HepG2 (cell line): ENCODE results near the gene CDK6. TPM values are rescaled to one million over a fixed set of nuclear protein-coding genes. Genes with fewer than 3 reads are reported as not detected.

ENCODE experiments used
- ATAC-seq: fragments of 200-7000 bp; cut with Tn5 transposase; 3 replicates; pipeline ENCODE4 v1.9.1; 2020; ENCODE audit warnings: mild to moderate bottlenecking, moderate library complexity
- BruUV-seq: library from RNA; stranded (reverse); fragments of 400-500 nt; replicated peaks from 2 replicates; lab custom pipeline; 2021; lab: Mats Ljungman, UMichigan
- CTCF ChIA-PET: fragments of 300-600 bp; formaldehyde crosslinking; extraction: SDS; loops from one replicate; lab custom pipeline; 2021; ENCODE audit warnings: low total read pairs, inconsistent platforms, low intra/inter-chr PET ratio; lab: Yijun Ruan, JAX
- POLR2A ChIA-PET: fragments of 350-600 bp; sonication (Branson Sonifier 250); formaldehyde crosslinking; loops from one replicate; lab custom pipeline; 2020; ENCODE audit warnings: antibody characterized with exemption, inconsistent platforms; lab: Yijun Ruan, JAX
- DNase-seq: peaks from one replicate; pipeline ENCODE4 v3.0.0-alpha.2; 2015; ENCODE audit warnings: low spot score
- FAIRE-seq: peaks from 3 replicates; lab custom pipeline; 2011; peaks lifted over from hg19 to GRCh38; lab: Jason Lieb, UNC
- H2AFZ ChIP-seq: one replicate; pipeline ENCODE4 v1.6.1; 2011; ENCODE audit warnings: low read length, inconsistent platforms
- H3K27ac ChIP-seq: fragments of 300-600 bp; 3 replicates; pipeline ENCODE4 v1.8.0; 2011; ENCODE audit warnings: mixed run types, mild to moderate bottlenecking, mixed read lengths, low read length, inconsistent platforms; ENCODE audit not compliant: insufficient read depth; ENCODE audit errors: extremely low read length
- H3K27me3 ChIP-seq, 2 experiments: fragments of 200-600 bp in 1 of 2; 2 replicates in 1 of 2; 3 replicates in 1 of 2; pipeline versions ENCODE4 v1.6.0 to v1.8.0; 2011; ENCODE audit warnings: low read length in 2 of 2, mild to moderate bottlenecking in 2 of 2, moderate library complexity in 2 of 2, inconsistent platforms in 1 of 2; ENCODE audit not compliant: insufficient read depth in 2 of 2, control insufficient read depth in 1 of 2
- H3K36me3 ChIP-seq, 2 experiments: fragments of 200-600 bp in 1 of 2; replicated peaks in 1 of 2; 2 replicates in 1 of 2; 3 replicates in 1 of 2; pipeline versions ENCODE4 v1.5.1 to v1.8.0; 2011; ENCODE audit warnings: low read length in 2 of 2, inconsistent platforms in 1 of 2; ENCODE audit not compliant: insufficient read depth in 2 of 2, control insufficient read depth in 1 of 2
- H3K4me1 ChIP-seq: 2 replicates; pipeline ENCODE4 v1.5.1; 2012; ENCODE audit warnings: low read length, inconsistent platforms; ENCODE audit not compliant: insufficient read depth
- H3K4me2 ChIP-seq: 2 replicates; pipeline ENCODE4 v1.6.0; 2011; ENCODE audit warnings: low read depth, low read length, inconsistent platforms
- H3K4me3 ChIP-seq, 3 experiments: fragments of 200-600 bp in 1 of 3; sonication (generic), shearing (Covaris generic) in 1 of 3; replicated peaks in 1 of 3; 2 replicates each; pipeline ENCODE4 v1.5.1; 2011 to 2016; ENCODE audit warnings: low read length in 3 of 3, inconsistent platforms in 2 of 3, low read depth in 2 of 3, mild to moderate bottlenecking in 2 of 3, control low read depth in 1 of 3, mixed read lengths in 1 of 3; ENCODE audit not compliant: insufficient read depth in 1 of 3
- H3K79me2 ChIP-seq: one replicate; pipeline ENCODE4 v1.6.1; 2011; ENCODE audit warnings: low read length, inconsistent platforms; ENCODE audit not compliant: insufficient read depth
- H3K9ac ChIP-seq: 2 replicates; pipeline ENCODE4 v1.6.0; 2011; ENCODE audit warnings: mild to moderate bottlenecking, low read depth, low read length, inconsistent platforms; ENCODE audit not compliant: insufficient read depth
- H3K9me3 ChIP-seq: 2 replicates; pipeline ENCODE4 v1.5.1; 2012; ENCODE audit warnings: mild to moderate bottlenecking, low read length
- H4K20me1 ChIP-seq: 2 replicates; pipeline ENCODE4 v1.6.0; 2011; ENCODE audit warnings: inconsistent platforms, mild to moderate bottlenecking, low read length, moderate library complexity; ENCODE audit not compliant: insufficient read depth
- CENPX ChIP-seq: sonication (generic); formaldehyde crosslinking; IDR thresholded peaks from 2 replicates; pipeline ENCODE4 v1.9.0; 2021; ENCODE audit warnings: mild to moderate bottlenecking, missing genetic modification reagents, moderate library complexity
- GFI1 ChIP-seq: sonication (generic); formaldehyde crosslinking; IDR thresholded peaks from 2 replicates; pipeline ENCODE4 v1.5.0; 2020; ENCODE audit warnings: missing genetic modification reagents, mild to moderate bottlenecking, borderline replicate concordance
- IRF2 ChIP-seq: IDR thresholded peaks from 2 replicates; pipeline ENCODE4 v1.6.1; 2018; ENCODE audit warnings: missing genetic modification reagents, missing compliant biosample characterization
- JDP2 ChIP-seq: sonication (generic); formaldehyde crosslinking; IDR thresholded peaks from 2 replicates; pipeline ENCODE4 v1.8.1; 2022; ENCODE audit warnings: missing genetic modification reagents, borderline replicate concordance
- KLF13 ChIP-seq: sonication (generic); formaldehyde crosslinking; IDR thresholded peaks from 2 replicates; pipeline ENCODE4 v1.4.0; 2020; ENCODE audit warnings: mild to moderate bottlenecking, missing genetic modification reagents
- MAFF ChIP-seq: IDR thresholded peaks from 2 replicates; pipeline ENCODE4 v1.6.1; 2011; ENCODE audit warnings: low read depth, low read length, improper control_type of control experiment
- MAFK ChIP-seq, 2 experiments: IDR thresholded peaks in 1 of 2; conservative IDR thresholded peaks in 1 of 2; 2 replicates each; pipeline ENCODE4 v1.6.1; 2011; ENCODE audit warnings: improper control_type of control experiment in 2 of 2, low read length in 2 of 2
- MBD4 ChIP-seq: IDR thresholded peaks from 2 replicates; pipeline ENCODE4 v1.6.1; 2012; ENCODE audit warnings: low read length, inconsistent platforms, borderline replicate concordance
- POLR2AphosphoS2 ChIP-seq: IDR thresholded peaks from 2 replicates; pipeline ENCODE4 v1.6.1; 2011; ENCODE audit warnings: low read depth, low read length, improper control_type of control experiment
- SRSF4 ChIP-seq: fragments of 200-400 bp; formaldehyde crosslinking; IDR thresholded peaks from one replicate; pipeline ENCODE4 v1.6.1; 2018; ENCODE audit warnings: mild to moderate bottlenecking, low read depth, low read length, moderate library complexity; ENCODE audit not compliant: poor library complexity, severe bottlenecking
- ZNF761 ChIP-seq: sonication (generic); formaldehyde crosslinking; conservative IDR thresholded peaks from 2 replicates; pipeline ENCODE4 v1.4.0; 2020; ENCODE audit warnings: mild to moderate bottlenecking, missing genetic modification reagents
- WGBS: methylation state at CpG from one replicate; pipeline ENCODE4 v1.1.6; 2017; ENCODE audit warnings: low lambda C conversion rate; 5-methylcytosine and 5-hydroxymethylcytosine counted together
- in situ Hi-C: cut with HindIII; loops from 2 replicates; pipeline ENCODE4 v1.10.0; 2017; ENCODE audit warnings: low pct_unique_long_range_greater_than_20kb; ENCODE audit not compliant: extremely low pct_ligation_motif_present
- intact Hi-C: fragments of 100-400 bp; cut with micrococcal nuclease; formaldehyde crosslinking; loops from one replicate; pipeline ENCODE4 v1.10.0; 2022; ENCODE audit not compliant: unreplicated experiment
- polyA plus RNA-seq, 8 experiments: library from polyadenylated mRNA; depleted of rRNA in 3 of 8; stranded (reverse) in 7 of 8; unstranded in 1 of 8; fragments of >200 nt; fragmentation: Illumina TruSeq in 4 of 8; extraction: Trizol in 4 of 8; gene quantifications; 2 replicates each; pipeline versions ENCODE4 v1.2.1 to v1.2.3, GENCODE V29; 2011 to 2016; ENCODE audit warnings: low read depth in 4 of 8, missing spikeins in 1 of 8, mixed read lengths in 1 of 8; ENCODE audit not compliant: insufficient read depth in 1 of 8
- total RNA-seq, 5 experiments: library from RNA; depleted of rRNA; stranded (reverse); fragments of >200 nt; fragmentation: Illumina TruSeq; extraction: Trizol; gene quantifications; 2 replicates each; pipeline ENCODE4 v1.2.3, GENCODE V29; 2016; ENCODE audit warnings: low read depth in 1 of 5

Gene CDK6
- total and polyA plus RNA-seq, 2 of the 13 experiments (the other 11 are each of a cell fraction or from before 2014, with no cell fraction given), result 34.6 to 90.8 TPM

- TF ChIP-seq MAFK (conservative IDR thresholded peaks at IDR 0.05 in 1 of 2, IDR thresholded peaks at IDR 0.05 in 1 of 2; ENCODE audit: low read length in 2 of 2) (peak; percentile 70 to 75; a peak in 3 of 4 replicates), GFI1 (no peak), MAFF (peak; percentile 74), CENPX (no peak), POLR2AphosphoS2 (no peak), MBD4 (no peak), JDP2 (CRISPR knock-in tag) (no peak), KLF13 (CRISPR knock-in tag) (no peak), ZNF761 (no peak), SRSF4 (no peak), IRF2 (CRISPR knock-in tag) (no peak)
- Histone ChIP-seq H3K27me3 (no peaks in the 10 kb centered on the region), H3K9me3 (no peaks in the 10 kb centered on the region), H3K79me2 (peaks cover 30% of the 10 kb centered on the region), H3K36me3 (peaks cover 29 to 77% of the 10 kb centered on the region in 2 experiments), H3K4me3 (no peak overlapping the region), H3K4me1 (peaks cover 17% of the 10 kb centered on the region), H4K20me1 (no peaks in the 10 kb centered on the region; the same call in 1 of the 2 replicates), H3K9ac (no peak overlapping the region), H3K27ac (no peak overlapping the region), H3K4me2 (no peak overlapping the region), H2AFZ (no peak overlapping the region)
- BruUV-seq, result no TSS peak
- in situ Hi-C loops (no loop called here), intact Hi-C loops (no loop called here)
- ATAC-seq (no peak), FAIRE-seq (no peak), DNase-seq (no peak)
- POLR2A ChIA-PET, result no interaction called here
- WGBS, result 91% methylated on average over 1 of the region's 1 CpG
- CTCF ChIA-PET, result no interaction called here
Observed at GRCh38 chr7:92722541-92722940, 113.8 kb downstream of the CDK6 start.
